ENCODE data around the gene GID8.

The GID8 gene

DNA sequence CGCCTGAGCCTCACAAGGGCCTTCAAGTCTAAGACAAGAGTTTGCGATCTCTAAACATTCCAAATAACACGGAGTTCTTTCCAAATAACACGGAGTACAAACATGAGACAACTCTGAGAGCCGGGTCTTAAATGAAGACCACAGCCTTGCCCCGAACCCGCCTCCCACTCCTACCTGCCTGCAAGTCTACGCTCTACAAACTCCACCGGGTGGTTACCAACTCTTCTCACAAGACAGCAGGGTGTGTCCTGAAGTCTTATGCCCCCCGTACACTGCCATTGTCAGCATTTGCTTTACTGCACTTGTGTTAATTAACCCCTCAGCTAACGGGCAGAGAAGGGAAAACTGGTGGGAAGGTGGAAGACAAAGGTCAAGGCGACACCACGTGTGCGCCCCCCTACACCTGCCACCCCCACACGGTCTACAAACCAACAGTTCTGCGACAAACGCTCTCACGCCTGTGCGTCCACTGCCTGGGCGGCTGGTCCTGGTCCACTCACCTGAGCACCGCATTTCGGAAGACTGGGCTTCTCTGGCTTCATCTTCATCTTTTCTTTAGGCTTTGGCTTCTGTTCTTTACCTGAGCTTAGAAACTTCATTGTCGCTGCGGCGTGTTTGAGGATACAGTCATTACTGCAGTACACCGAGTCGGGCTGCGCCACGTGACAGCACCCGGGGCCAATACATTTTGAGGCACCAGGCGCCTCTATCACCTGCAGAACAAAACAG, 31.1 kb upstream of the GID8 start:
- Mint-ChIP-seq H3K27me3 (ENCODE audit: low read depth) (no peaks in the 10 kb centered on the region), H3K9me3 (no peaks in the 10 kb centered on the region), H3K36me3 (ENCODE audit: low read depth) (peaks cover 90% of the 10 kb centered on the region), H3K4me1 (no peaks in the 10 kb centered on the region), H3K4me3 (no peak overlapping the region), H3K27ac (no peak overlapping the region)
- TF ChIP-seq, protein P1, sequence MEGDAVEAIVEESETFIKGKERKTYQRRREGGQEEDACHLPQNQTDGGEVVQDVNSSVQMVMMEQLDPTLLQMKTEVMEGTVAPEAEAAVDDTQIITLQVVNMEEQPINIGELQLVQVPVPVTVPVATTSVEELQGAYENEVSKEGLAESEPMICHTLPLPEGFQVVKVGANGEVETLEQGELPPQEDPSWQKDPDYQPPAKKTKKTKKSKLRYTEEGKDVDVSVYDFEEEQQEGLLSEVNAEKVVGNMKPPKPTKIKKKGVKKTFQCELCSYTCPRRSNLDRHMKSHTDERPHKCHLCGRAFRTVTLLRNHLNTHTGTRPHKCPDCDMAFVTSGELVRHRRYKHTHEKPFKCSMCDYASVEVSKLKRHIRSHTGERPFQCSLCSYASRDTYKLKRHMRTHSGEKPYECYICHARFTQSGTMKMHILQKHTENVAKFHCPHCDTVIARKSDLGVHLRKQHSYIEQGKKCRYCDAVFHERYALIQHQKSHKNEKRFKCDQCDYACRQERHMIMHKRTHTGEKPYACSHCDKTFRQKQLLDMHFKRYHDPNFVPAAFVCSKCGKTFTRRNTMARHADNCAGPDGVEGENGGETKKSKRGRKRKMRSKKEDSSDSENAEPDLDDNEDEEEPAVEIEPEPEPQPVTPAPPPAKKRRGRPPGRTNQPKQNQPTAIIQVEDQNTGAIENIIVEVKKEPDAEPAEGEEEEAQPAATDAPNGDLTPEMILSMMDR (IDR thresholded peaks at IDR 0.05; ENCODE audit: unreplicated experiment in 3 of 3) = no peak

DNA sequence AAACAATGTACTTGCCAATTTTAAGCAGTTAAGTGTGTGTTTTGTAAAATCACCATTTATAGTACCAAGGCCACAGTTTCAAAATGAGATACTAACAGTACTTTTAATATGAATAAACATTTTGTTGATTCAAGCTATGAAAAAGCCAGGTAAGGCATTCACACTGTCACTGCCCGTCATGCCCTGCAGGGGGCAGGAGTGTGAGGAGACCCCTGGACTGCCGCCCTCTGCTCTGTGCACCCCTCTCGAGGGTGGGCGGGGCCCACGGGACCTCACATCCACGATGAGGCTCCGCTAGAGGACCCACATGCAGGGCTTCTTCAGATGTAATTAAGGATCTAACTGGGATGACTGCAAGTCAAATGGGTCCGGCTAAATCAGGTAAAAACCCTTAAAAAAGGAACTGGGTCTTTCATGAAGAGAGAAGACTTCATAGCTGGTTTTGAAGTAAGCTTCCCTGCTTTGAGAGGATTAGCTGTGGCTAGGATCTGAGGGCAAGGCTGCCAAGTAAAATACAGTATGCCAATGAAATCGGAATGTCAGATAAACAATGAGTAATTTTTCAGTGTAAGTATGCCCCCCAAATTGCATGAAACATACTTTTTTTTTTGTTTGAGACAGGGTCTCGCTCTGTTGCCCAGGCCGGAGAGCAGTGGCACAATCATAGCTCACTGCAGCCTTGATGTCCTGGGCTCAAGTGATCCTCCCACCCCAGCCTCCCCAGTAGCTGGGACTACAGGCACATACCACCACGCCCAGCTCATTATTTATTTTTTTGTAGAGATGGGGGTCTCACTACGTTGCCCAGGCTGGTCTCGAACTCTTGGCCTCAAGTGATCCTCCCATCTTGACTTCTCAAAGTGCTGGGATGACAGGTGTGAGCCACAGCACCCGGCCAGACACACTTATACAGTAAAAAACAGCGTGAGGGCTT, 30.3 kb upstream of the GID8 start:
- Mint-ChIP-seq H3K4me3 (no peak overlapping the region), H3K9me3 (no peaks in the 10 kb centered on the region), H3K27me3 (ENCODE audit: low read depth) (no peaks in the 10 kb centered on the region), H3K27ac (no peak overlapping the region), H3K36me3 (ENCODE audit: low read depth) (peaks cover 85% of the 10 kb centered on the region), H3K4me1 (no peaks in the 10 kb centered on the region)
- TF ChIP-seq, protein P1 (IDR thresholded peaks at IDR 0.05; ENCODE audit: unreplicated experiment in 3 of 3) = peak; percentile 36 to 56 (median 45)

DNA sequence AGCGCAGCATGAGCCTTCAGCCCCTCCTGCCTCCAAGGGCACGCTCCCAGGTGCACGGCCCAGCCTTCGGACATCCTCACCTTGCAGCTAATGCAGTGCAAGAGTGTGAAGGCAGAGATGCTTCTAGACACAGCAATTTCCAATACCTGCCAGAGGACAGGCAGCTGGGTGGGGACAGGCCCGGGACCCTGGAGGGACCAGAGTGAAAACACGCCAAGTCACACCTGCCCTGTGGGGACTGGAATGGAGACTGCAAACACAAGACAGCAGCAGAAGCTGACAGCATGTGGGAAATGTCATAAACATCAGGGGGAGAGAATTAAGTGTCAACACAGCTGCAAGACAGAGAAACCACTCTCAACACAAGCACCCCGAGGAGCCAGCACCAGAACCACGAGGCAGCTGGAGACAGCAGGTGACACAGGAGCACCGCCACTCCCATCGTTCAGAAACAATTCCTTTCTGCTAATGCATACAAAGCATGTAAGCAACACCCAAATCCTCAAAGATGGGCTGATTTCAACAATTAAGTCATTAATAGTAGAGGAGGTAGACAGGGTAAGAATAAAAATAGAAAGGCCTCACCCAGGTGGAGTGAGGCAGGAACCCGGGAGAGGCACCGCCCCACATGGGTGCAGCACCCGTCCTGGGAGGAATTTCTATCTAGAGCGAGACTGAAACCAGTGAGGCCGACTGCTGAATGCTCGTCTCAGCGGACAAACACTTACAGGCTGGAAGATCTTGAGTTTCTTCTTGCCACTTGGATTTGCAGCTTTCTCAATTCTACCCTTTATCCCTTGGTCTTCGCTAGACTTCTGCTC, 28.8 kb upstream of the GID8 start:
- Mint-ChIP-seq H3K4me1 (peaks cover 4% of the 10 kb centered on the region), H3K27me3 (ENCODE audit: low read depth) (no peaks in the 10 kb centered on the region), H3K4me3 (no peak overlapping the region)

DNA sequence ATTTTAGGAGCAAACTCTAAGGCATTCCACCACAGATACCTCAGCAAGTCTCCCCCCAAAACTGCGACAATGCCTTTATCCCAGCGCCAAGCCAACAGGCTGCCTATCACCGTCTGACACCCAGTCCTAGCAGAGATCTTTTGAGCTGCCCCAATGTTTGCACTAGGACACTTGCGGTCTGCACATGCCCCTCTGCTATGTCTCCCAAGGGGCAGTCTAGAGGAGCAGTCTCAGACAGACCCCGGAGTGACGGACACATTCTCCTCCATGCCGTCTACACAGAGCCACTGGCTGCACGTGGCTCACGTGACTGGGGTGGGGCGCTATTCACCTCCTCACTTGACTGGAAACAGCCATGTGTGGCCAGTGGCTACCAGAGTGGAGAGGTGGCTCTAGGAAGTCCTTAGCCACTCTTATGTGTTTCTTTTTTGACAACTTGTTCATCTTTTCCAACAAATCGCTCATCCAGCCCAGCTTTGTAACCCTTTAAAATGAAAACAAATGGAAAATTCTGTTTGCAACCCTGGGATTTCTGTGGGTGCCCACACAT, 27.7 kb upstream of the GID8 start:
- peaks cover 15% of the 10 kb centered on the region for H3K4me1 Mint-ChIP-seq
- no peaks in the 10 kb centered on the region for H3K27me3 Mint-ChIP-seq (ENCODE audit: low read depth)
- H3K9me3 Mint-ChIP-seq = no peaks in the 10 kb centered on the region
- TF ChIP-seq, protein P1 (IDR thresholded peaks at IDR 0.05; ENCODE audit: unreplicated experiment in 3 of 3) = no peak
- peaks cover 69% of the 10 kb centered on the region for H3K36me3 Mint-ChIP-seq (ENCODE audit: low read depth)
- no peak overlapping the region for H3K4me3 Mint-ChIP-seq
- H3K27ac Mint-ChIP-seq = no peak overlapping the region

More for the DNA sequence above, 28.8 kb upstream of the GID8 start:
- TF ChIP-seq, protein P1 (IDR thresholded peaks at IDR 0.05; ENCODE audit: unreplicated experiment in 3 of 3) = no peak
- H3K36me3 Mint-ChIP-seq (ENCODE audit: low read depth) = peaks cover 78% of the 10 kb centered on the region
- H3K27ac Mint-ChIP-seq = no peak overlapping the region
- H3K9me3 Mint-ChIP-seq = no peaks in the 10 kb centered on the region

DNA sequence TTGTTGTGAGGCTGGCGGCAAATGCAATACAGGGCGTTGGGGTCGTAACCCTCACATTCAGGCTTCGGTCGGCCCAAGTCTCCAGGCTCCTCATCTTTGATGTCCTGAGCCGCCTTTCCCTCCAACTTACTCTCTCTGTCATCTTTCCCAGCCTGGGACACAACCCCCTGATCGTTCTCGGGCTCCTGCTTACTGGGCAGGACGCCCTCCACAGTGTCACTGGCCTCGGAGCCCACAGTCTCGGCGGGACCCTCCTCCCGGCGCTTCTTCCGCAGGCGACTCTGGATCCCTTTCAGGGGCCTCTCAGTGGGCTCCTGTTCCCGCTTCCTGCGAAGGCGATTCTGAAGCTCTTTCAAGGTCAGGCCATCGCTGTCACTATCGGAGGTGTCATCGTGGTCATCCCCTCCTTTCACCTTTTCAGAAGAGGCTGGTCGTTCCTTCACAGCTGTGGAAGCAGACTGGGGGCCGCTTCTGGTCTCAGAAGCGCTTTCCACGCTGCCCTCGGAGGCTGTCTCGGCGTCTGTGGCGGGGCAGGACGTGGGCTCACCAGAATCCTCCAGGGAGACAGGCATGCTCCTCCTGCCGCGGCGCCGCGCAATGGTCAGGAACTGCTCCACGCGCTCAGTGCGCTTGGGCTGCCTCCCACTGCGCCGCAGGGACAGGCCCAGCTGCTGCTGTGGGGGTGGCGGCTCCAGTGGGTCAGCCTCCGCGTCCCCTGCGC, 27.0 kb upstream of the GID8 start:
- Mint-ChIP-seq H3K27me3 (ENCODE audit: low read depth) (no peaks in the 10 kb centered on the region), H3K4me3 (no peak overlapping the region), H3K4me1 (peaks cover 19% of the 10 kb centered on the region), H3K9me3 (no peaks in the 10 kb centered on the region), H3K27ac (no peak overlapping the region), H3K36me3 (ENCODE audit: low read depth) (peaks cover 62% of the 10 kb centered on the region)
- TF ChIP-seq, protein P1 (IDR thresholded peaks at IDR 0.05; ENCODE audit: unreplicated experiment in 3 of 3) = no peak

All from nephron (organoid).